Endothelial cell of umbilical vein (primary cell): ENCODE measurements around the gene SIGLEC8. TPM values are rescaled to one million over a fixed set of nuclear protein-coding genes. Genes with fewer than 3 reads are reported as not detected.

Source experiments
- BruUV-seq: library from RNA; stranded (reverse); fragments of 400-500 nt; replicated peaks from 2 replicates; lab custom pipeline; 2021; lab: Mats Ljungman, UMichigan
- CTCF ChIA-PET: fragments of 300-600, 350-600 bp; sonication (Branson Sonifier 250); formaldehyde crosslinking; loops from one replicate; lab custom pipeline; 2021; ENCODE audit warnings: antibody characterized with exemption, inconsistent platforms; lab: Charles Lee
- POLR2A ChIA-PET: fragments of 300-600, 350-600 bp; sonication (Branson Sonifier 250); formaldehyde crosslinking; loops from one replicate; lab custom pipeline; 2021; ENCODE audit warnings: antibody characterized with exemption, inconsistent platforms; lab: Charles Lee
- DNase-seq: peaks from one replicate; pipeline ENCODE4 v3.0.0-alpha.2; 2011; ENCODE audit warnings: low read depth, low spot score
- FAIRE-seq: peaks from 2 replicates; lab custom pipeline; 2011; peaks lifted over from hg19 to GRCh38; lab: Jason Lieb, UNC
- H2AFZ ChIP-seq: 2 replicates; pipeline ENCODE4 v1.6.0; 2012; ENCODE audit warnings: low read depth, low read length, control low read depth, inconsistent platforms
- H3K27ac ChIP-seq: 2 replicates; pipeline ENCODE4 v1.5.1; 2011; ENCODE audit warnings: low read depth, mild to moderate bottlenecking, control low read depth, low read length, moderate library complexity; ENCODE audit not compliant: insufficient read depth
- H3K27me3 ChIP-seq, 2 experiments: 2 replicates each; pipeline versions ENCODE4 v1.6.0 to v1.6.1; 2011; ENCODE audit warnings: low read length in 2 of 2, mixed read lengths in 1 of 2; ENCODE audit not compliant: control insufficient read depth in 2 of 2, insufficient read depth in 2 of 2
- H3K36me3 ChIP-seq, 2 experiments: 2 replicates in 1 of 2; 3 replicates in 1 of 2; pipeline ENCODE4 v1.5.1; 2011; ENCODE audit warnings: low read length in 2 of 2, mild to moderate bottlenecking in 1 of 2, moderate library complexity in 1 of 2; ENCODE audit not compliant: control insufficient read depth in 2 of 2, insufficient read depth in 2 of 2; ENCODE audit errors: extremely low read depth in 1 of 2
- H3K4me1 ChIP-seq: 3 replicates; pipeline ENCODE4 v1.5.1; 2011; ENCODE audit warnings: mild to moderate bottlenecking, low read length; ENCODE audit not compliant: control insufficient read depth, insufficient read depth; ENCODE audit errors: extremely low read depth
- H3K4me2 ChIP-seq: 2 replicates; pipeline ENCODE4 v1.6.1; 2011; ENCODE audit warnings: low read length, control low read depth, mixed read lengths; ENCODE audit not compliant: insufficient read depth
- H3K4me3 ChIP-seq, 3 experiments: fragments of 200-600 bp in 1 of 3; sonication (generic), shearing (Covaris generic) in 1 of 3; replicated peaks in 1 of 3; 2 replicates each; pipeline ENCODE4 v1.5.1; 2011 to 2016; ENCODE audit warnings: control low read depth in 3 of 3, low read length in 3 of 3, mild to moderate bottlenecking in 2 of 3, inconsistent platforms in 1 of 3, low read depth in 1 of 3, moderate library complexity in 1 of 3; ENCODE audit not compliant: insufficient read depth in 1 of 3
- H3K79me2 ChIP-seq: 2 replicates; pipeline ENCODE4 v1.6.0; 2012; ENCODE audit warnings: low read length, inconsistent platforms; ENCODE audit not compliant: control insufficient read depth, insufficient read depth
- H3K9ac ChIP-seq: replicated peaks from 2 replicates; pipeline ENCODE3; 2011; ENCODE audit warnings: low read length, control low read depth; ENCODE audit not compliant: insufficient read depth; ENCODE audit errors: extremely low read depth
- H3K9me1 ChIP-seq: replicated peaks from 3 replicates; pipeline ENCODE4 v1.6.0; 2011; ENCODE audit warnings: mild to moderate bottlenecking, low read length; ENCODE audit not compliant: control insufficient read depth, insufficient read depth; ENCODE audit errors: extremely low read depth
- H3K9me3 ChIP-seq: replicated peaks from 2 replicates; pipeline ENCODE4 v1.5.1; 2012; ENCODE audit warnings: low read length, inconsistent platforms; ENCODE audit not compliant: control insufficient read depth, insufficient read depth
- H4K20me1 ChIP-seq: replicated peaks from 2 replicates; pipeline ENCODE3; 2011; ENCODE audit warnings: mild to moderate bottlenecking, low read length; ENCODE audit not compliant: control insufficient read depth, insufficient read depth; ENCODE audit errors: extremely low read depth
- CTCF ChIP-seq, 2 donors: IDR thresholded peaks; 1 replicate in 1 of 2; 2 replicates in 1 of 2; pipeline ENCODE4 v1.5.1; 2011; ENCODE audit warnings: low read length in 2 of 2, mild to moderate bottlenecking in 2 of 2, moderate library complexity in 2 of 2, control low read depth in 1 of 2, inconsistent platforms in 1 of 2, low read depth in 1 of 2; ENCODE audit not compliant: insufficient read depth in 1 of 2; ENCODE audit errors: extremely low read depth in 1 of 2
- EZH2 ChIP-seq: IDR thresholded peaks from 2 replicates; pipeline ENCODE4 v1.6.1; 2012; ENCODE audit warnings: borderline replicate concordance, low read depth, mild to moderate bottlenecking, moderate library complexity, low read length, inconsistent platforms; ENCODE audit not compliant: severe bottlenecking
- FOS ChIP-seq: IDR thresholded peaks from 2 replicates; pipeline ENCODE4 v1.6.1; 2011; ENCODE audit warnings: mild to moderate bottlenecking, low read length, moderate library complexity, borderline replicate concordance; ENCODE audit not compliant: insufficient read depth
- GATA2 ChIP-seq: IDR thresholded peaks from 2 replicates; pipeline ENCODE4 v1.7.0; 2011; ENCODE audit warnings: low read depth, mild to moderate bottlenecking, moderate library complexity, mixed read lengths, low read length; ENCODE audit not compliant: insufficient read length, insufficient read depth
- JUN ChIP-seq: IDR thresholded peaks from 2 replicates; pipeline ENCODE4 v1.6.1; 2011; ENCODE audit warnings: borderline replicate concordance, low read depth; ENCODE audit not compliant: insufficient read length, insufficient read depth
- MAX ChIP-seq: IDR thresholded peaks from 2 replicates; pipeline ENCODE4 v1.6.1; 2011; ENCODE audit not compliant: insufficient read depth, insufficient read length
- MYC ChIP-seq: IDR thresholded peaks from one replicate; pipeline ENCODE4 v1.6.1; 2011; ENCODE audit warnings: mild to moderate bottlenecking, low read depth, low read length
- POLR2A ChIP-seq: IDR thresholded peaks from 2 replicates; pipeline ENCODE4 v1.6.1; 2012; ENCODE audit warnings: low read depth, mild to moderate bottlenecking, control low read depth, low read length
- POLR2AphosphoS5 ChIP-seq: IDR thresholded peaks from 2 replicates; pipeline ENCODE4 v1.6.1; 2012; ENCODE audit warnings: low read depth, mild to moderate bottlenecking, control low read depth, low read length, moderate library complexity; ENCODE audit not compliant: insufficient read depth
- dilution Hi-C: fragments of 300-500 bp; cut with MboI; formaldehyde crosslinking; loops from one replicate; pipeline ENCODE4 v1.15.0; 2019; ENCODE audit warnings: low sequenced_read_pairs; ENCODE audit not compliant: extremely low pct_ligation_motif_present
- intact Hi-C: fragments of 100-400 bp; cut with micrococcal nuclease; formaldehyde crosslinking; loops from one replicate; pipeline ENCODE4 v1.10.0; 2022
- polyA plus RNA-seq, 4 experiments: library from polyadenylated mRNA; depleted of rRNA in 3 of 4; stranded (reverse) in 3 of 4; unstranded in 1 of 4; fragments of >200 nt; gene quantifications; 2 replicates each; pipeline versions ENCODE4 v1.2.1 to v1.2.3, GENCODE V29; 2011 to 2012; ENCODE audit warnings: missing spikeins in 1 of 4
- total RNA-seq: library from RNA; stranded (reverse); gene quantifications from 2 replicates; pipeline ENCODE4 v1.2.3, GENCODE V29; 2021

Gene SIGLEC8
- total and polyA plus RNA-seq, 2 donors (not counting 3 experiments of a cell fraction or from before 2014, with no cell fraction given) = not detected

- no peak for TF ChIP-seq CTCF (IDR thresholded peaks at IDR 0.05; ENCODE audit: extremely low read depth in 1 of 2, insufficient read depth in 1 of 2, low read depth in 1 of 2, low read length in 2 of 2)
- no peak for TF ChIP-seq GATA2
- TF ChIP-seq JUN = no peak
- TF ChIP-seq EZH2 = no peak
- TF ChIP-seq FOS = no peak
- no peak for TF ChIP-seq MAX
- TF ChIP-seq POLR2AphosphoS5 = no peak
- TF ChIP-seq MYC = no peak
- no peak for TF ChIP-seq POLR2A
- Histone ChIP-seq H3K9ac (no peak overlapping the region), H3K4me3 (no peak overlapping the region), H3K27me3 (no peaks in the 10 kb centered on the region), H3K4me1 (no peaks in the 10 kb centered on the region), H4K20me1 (no peaks in the 10 kb centered on the region), H3K27ac (no peak overlapping the region), H3K9me1 (no peaks in the 10 kb centered on the region), H3K9me3 (no peaks in the 10 kb centered on the region), H3K4me2 (no peak overlapping the region), H2AFZ (no peak overlapping the region), H3K36me3 (no peaks in the 10 kb centered on the region), H3K79me2 (no peaks in the 10 kb centered on the region)
- DNase-seq (no peak), FAIRE-seq (no peak)
- dilution Hi-C loops = no loop called here
- CTCF ChIA-PET = interaction anchor here (1.4 to 1.6 kb wide), 2 partner anchors 20 to 101 kb away, joined by 3 read pairs; no protein-coding TSS in a partner anchor
- POLR2A ChIA-PET = no interaction called here
- BruUV-seq = no TSS peak
- intact Hi-C loops = no loop called here
Measured at GRCh38 chr19:51440846-51441409, 17.3 kb downstream of the SIGLEC8 start.
